OCI-LY3 (cell line): ENCODE data around the gene HCRTR2.

Experiments used
- H2AFZ ChIP-seq: fragments of 200-600, 300-600 bp; shearing (Covaris generic); 2 replicates; pipeline ENCODE4 v1.6.0; 2014; ENCODE audit warnings: antibody characterized with exemption, low read depth, low read length
- H3K27ac ChIP-seq: fragments of 200-600, 300-600 bp; sonication (generic); 2 replicates; pipeline ENCODE4 v1.5.1; 2014; ENCODE audit warnings: mild to moderate bottlenecking, low read length, moderate library complexity, mixed read lengths
- H3K27me3 ChIP-seq: fragments of 200-600, 300-600 bp; sonication (generic); 2 replicates; pipeline ENCODE4 v1.6.1; 2014; ENCODE audit warnings: low read depth, low read length, mixed read lengths
- H3K36me3 ChIP-seq: fragments of 200-600, 300-600 bp; sonication (generic); replicated peaks from 2 replicates; pipeline ENCODE3; 2014; ENCODE audit warnings: low read depth, low read length, mixed read lengths
- H3K4me1 ChIP-seq: fragments of 300-600, 200-600 bp; sonication (generic); 2 replicates; pipeline ENCODE4 v1.6.1; 2014; ENCODE audit warnings: low read length, mixed read lengths
- H3K4me2 ChIP-seq: fragments of 200-600, 300-600 bp; sonication (generic); 2 replicates; pipeline ENCODE4 v1.6.1; 2014; ENCODE audit warnings: low read length, mixed read lengths
- H3K4me3 ChIP-seq: fragments of 300-600, 200-600 bp; sonication (generic); 2 replicates; pipeline ENCODE4 v1.5.1; 2014; ENCODE audit warnings: antibody characterized with exemption, mild to moderate bottlenecking, low read length, moderate library complexity
- H3K79me2 ChIP-seq: fragments of 300-600, 200-600 bp; shearing (Covaris generic); 2 replicates; pipeline ENCODE4 v1.6.1; 2014; ENCODE audit warnings: mild to moderate bottlenecking, low read length, mixed read lengths
- H3K9ac ChIP-seq: fragments of 300-600, 200-600 bp; shearing (Covaris generic); 2 replicates; pipeline ENCODE4 v1.6.0; 2014; ENCODE audit warnings: mild to moderate bottlenecking, low read length, moderate library complexity
- H3K9me3 ChIP-seq: fragments of 200-600, 300-600 bp; shearing (Covaris generic); 2 replicates; pipeline ENCODE4 v1.6.1; 2014; ENCODE audit warnings: low read length, mixed read lengths; ENCODE audit not compliant: insufficient read depth
- H4K20me1 ChIP-seq: fragments of 200-600, 300-600 bp; sonication (generic); 2 replicates; pipeline ENCODE4 v1.6.1; 2016; ENCODE audit warnings: low read length, mixed read lengths; ENCODE audit not compliant: insufficient read depth
- CTCF ChIP-seq: fragments of 200-600, 300-600 bp; sonication (generic); IDR thresholded peaks from 2 replicates; pipeline ENCODE4 v1.5.1; 2014; ENCODE audit warnings: antibody characterized with exemption, low read length, low read depth
- EZH2phosphoT487 ChIP-seq: fragments of 200-600 bp; shearing (Covaris generic); IDR thresholded peaks from 2 replicates; pipeline ENCODE4 v1.6.1; 2018; ENCODE audit warnings: antibody characterized with exemption, mixed run types, low read depth

The HCRTR2 gene

GRCh38 chr6:55174211-55175026 lies at the start of gene HCRTR2:
Gene HCRTR2 (plus strand): TSS chr6:55174515. CDS start chr6:55174588, 73 bp downstream.
- H3K4me3 ChIP-seq: no peak within 1 kb of the TSS
- TF ChIP-seq EZH2phosphoT487 (no peak), CTCF (no peak)

GRCh38 chr6:55130806-55131324 lies 43.5 kb upstream of the HCRTR2 start:
- Histone ChIP-seq H3K4me1 (no peaks in the 10 kb centered on the region), H3K4me3 (no peak overlapping the region), H3K79me2 (no peaks in the 10 kb centered on the region), H3K27ac (no peak overlapping the region), H3K27me3 (no peaks in the 10 kb centered on the region), H3K36me3 (no peaks in the 10 kb centered on the region), H2AFZ (no peak overlapping the region), H4K20me1 (no peaks in the 10 kb centered on the region), H3K9ac (no peak overlapping the region), H3K9me3 (no peaks in the 10 kb centered on the region), H3K4me2 (no peak overlapping the region)
- TF ChIP-seq CTCF (no peak), EZH2phosphoT487 (no peak)

More at GRCh38 chr6:55174211-55175026, at the start of gene HCRTR2:
- Histone ChIP-seq H3K4me2 (no peak within 1 kb of the TSS), H3K4me1 (no peaks in the 10 kb centered on the region), H3K27ac (no peak within 1 kb of the TSS), H4K20me1 (no peaks in the 10 kb centered on the region), H3K36me3 (no peaks in the 10 kb centered on the region), H3K9ac (no peak within 1 kb of the TSS), H3K27me3 (peaks cover 7% of the 10 kb centered on the region; the same call in 1 of the 2 replicates), H3K79me2 (no peaks in the 10 kb centered on the region), H2AFZ (no peak within 1 kb of the TSS), H3K9me3 (no peaks in the 10 kb centered on the region)

GRCh38 chr6:55131616-55132015 lies 42.7 kb upstream of the HCRTR2 start:
- Histone ChIP-seq H3K27me3 (no peaks in the 10 kb centered on the region), H3K9me3 (no peaks in the 10 kb centered on the region), H3K27ac (no peak overlapping the region), H3K4me1 (no peaks in the 10 kb centered on the region), H3K79me2 (no peaks in the 10 kb centered on the region), H2AFZ (no peak overlapping the region), H3K4me2 (no peak overlapping the region), H4K20me1 (no peaks in the 10 kb centered on the region), H3K9ac (no peak overlapping the region), H3K36me3 (no peaks in the 10 kb centered on the region), H3K4me3 (no peak overlapping the region)
- no peak for TF ChIP-seq EZH2phosphoT487
- TF ChIP-seq CTCF: no peak

- Histone ChIP-seq H3K36me3 (no peaks in the 10 kb centered on the region), H2AFZ (no peak overlapping the region), H3K79me2 (no peaks in the 10 kb centered on the region), H3K4me2 (no peak overlapping the region), H3K27me3 (no peaks in the 10 kb centered on the region), H3K9ac (no peak overlapping the region), H3K27ac (no peak overlapping the region), H4K20me1 (no peaks in the 10 kb centered on the region), H3K4me1 (no peaks in the 10 kb centered on the region), H3K9me3 (no peaks in the 10 kb centered on the region), H3K4me3 (no peak overlapping the region)
- no peak for TF ChIP-seq CTCF
- TF ChIP-seq EZH2phosphoT487: no peak
Observed at GRCh38 chr6:55136916-55137315, 37.4 kb upstream of the HCRTR2 start.
